Measurements from ENCODE around the gene TMEM130.

GRCh38 chr7:98908585-98908984 lies 38.8 kb upstream of the TMEM130 start:
- TF ChIP-seq POLR2AphosphoS5 (IDR thresholded peaks at IDR 0.05; ENCODE audit: borderline replicate concordance, low read depth, low read length), result no peak
- TF ChIP-seq EZH2 (IDR thresholded peaks at IDR 0.05), result no peak
- TF ChIP-seq FOXP2 (optimal IDR thresholded peaks at IDR 0.05; ENCODE audit: control extremely low read depth, extremely low read length, insufficient read depth), result no peak
